Measurements from ENCODE around the gene CASR. TPM values are rescaled to one million over a fixed set of nuclear protein-coding genes. Genes with fewer than 3 reads are reported as not detected.

CASR gene
- total RNA-seq, 1 donor: not detected

DNA sequence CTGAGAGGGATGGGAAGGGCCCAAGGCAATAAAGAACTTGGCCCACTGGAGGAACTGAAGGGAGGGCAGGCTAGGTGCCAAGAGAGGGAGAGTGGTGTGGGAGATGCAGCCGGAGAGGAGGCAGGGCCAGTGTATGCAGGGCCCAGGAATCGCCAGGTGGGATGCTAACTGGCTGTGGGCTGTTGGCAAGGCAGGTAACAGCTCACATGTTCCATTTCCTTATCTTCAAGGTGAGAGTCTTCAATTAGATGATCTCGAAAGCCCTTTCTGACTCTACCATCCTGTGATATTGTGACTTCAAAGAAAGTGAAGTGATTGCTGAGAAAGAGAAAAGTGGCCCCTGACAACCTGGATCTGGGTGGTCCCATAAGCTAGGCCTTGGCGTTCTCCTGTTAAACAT lies 49.0 kb downstream of the CASR start:
- no peak overlapping the region for H3K4me2 ChIP-seq (ENCODE audit: insufficient read depth, low read length)
- H3K9me3 ChIP-seq (ENCODE audit: low read depth, low read length): no peaks in the 10 kb centered on the region
- no peak for DNase-seq (ENCODE audit: insufficient read length, low spot score, missing footprints)
- no peaks in the 10 kb centered on the region for H4K20me1 ChIP-seq (ENCODE audit: insufficient read depth, low read length)
- TF ChIP-seq, protein P1, sequence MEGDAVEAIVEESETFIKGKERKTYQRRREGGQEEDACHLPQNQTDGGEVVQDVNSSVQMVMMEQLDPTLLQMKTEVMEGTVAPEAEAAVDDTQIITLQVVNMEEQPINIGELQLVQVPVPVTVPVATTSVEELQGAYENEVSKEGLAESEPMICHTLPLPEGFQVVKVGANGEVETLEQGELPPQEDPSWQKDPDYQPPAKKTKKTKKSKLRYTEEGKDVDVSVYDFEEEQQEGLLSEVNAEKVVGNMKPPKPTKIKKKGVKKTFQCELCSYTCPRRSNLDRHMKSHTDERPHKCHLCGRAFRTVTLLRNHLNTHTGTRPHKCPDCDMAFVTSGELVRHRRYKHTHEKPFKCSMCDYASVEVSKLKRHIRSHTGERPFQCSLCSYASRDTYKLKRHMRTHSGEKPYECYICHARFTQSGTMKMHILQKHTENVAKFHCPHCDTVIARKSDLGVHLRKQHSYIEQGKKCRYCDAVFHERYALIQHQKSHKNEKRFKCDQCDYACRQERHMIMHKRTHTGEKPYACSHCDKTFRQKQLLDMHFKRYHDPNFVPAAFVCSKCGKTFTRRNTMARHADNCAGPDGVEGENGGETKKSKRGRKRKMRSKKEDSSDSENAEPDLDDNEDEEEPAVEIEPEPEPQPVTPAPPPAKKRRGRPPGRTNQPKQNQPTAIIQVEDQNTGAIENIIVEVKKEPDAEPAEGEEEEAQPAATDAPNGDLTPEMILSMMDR (IDR thresholded peaks at IDR 0.05; ENCODE audit: extremely low read depth, low read depth, low read length): no peak
- H3K27me3 ChIP-seq (ENCODE audit: insufficient read depth, low read length): peaks cover 8% of the 10 kb centered on the region
- H3K36me3 ChIP-seq (ENCODE audit: insufficient read depth, low read length): no peaks in the 10 kb centered on the region
- H3K4me1 ChIP-seq (ENCODE audit: insufficient read depth, low read length): no peaks in the 10 kb centered on the region
- no peak overlapping the region for H3K4me3 ChIP-seq (ENCODE audit: insufficient read depth, low read length)
- no peak overlapping the region for H3K27ac ChIP-seq (ENCODE audit: low read depth, low read length)
- no peak overlapping the region for H2AFZ ChIP-seq (ENCODE audit: low read length)
- no peaks in the 10 kb centered on the region for H3K79me2 ChIP-seq (ENCODE audit: insufficient read depth, low read length)

- Histone ChIP-seq H3K4me1 (ENCODE audit: insufficient read depth, low read length) (no peaks in the 10 kb centered on the region), H3K4me3 (ENCODE audit: insufficient read depth, low read length) (no peak overlapping the region), H2AFZ (ENCODE audit: low read length) (no peak overlapping the region), H3K36me3 (ENCODE audit: insufficient read depth, low read length) (no peaks in the 10 kb centered on the region), H3K79me2 (ENCODE audit: insufficient read depth, low read length) (no peaks in the 10 kb centered on the region), H3K27me3 (ENCODE audit: insufficient read depth, low read length) (peaks cover 8% of the 10 kb centered on the region), H4K20me1 (ENCODE audit: insufficient read depth, low read length) (no peaks in the 10 kb centered on the region), H3K4me2 (ENCODE audit: insufficient read depth, low read length) (no peak overlapping the region), H3K9me3 (ENCODE audit: low read depth, low read length) (no peaks in the 10 kb centered on the region), H3K27ac (ENCODE audit: low read depth, low read length) (no peak overlapping the region)
- TF ChIP-seq, protein P1 (IDR thresholded peaks at IDR 0.05; ENCODE audit: extremely low read depth, low read depth, low read length): no peak
- DNase-seq (ENCODE audit: insufficient read length, low spot score, missing footprints): no peak
Measured at GRCh38 chr3:122233101-122233952, 49.9 kb downstream of the CASR start.

DNA sequence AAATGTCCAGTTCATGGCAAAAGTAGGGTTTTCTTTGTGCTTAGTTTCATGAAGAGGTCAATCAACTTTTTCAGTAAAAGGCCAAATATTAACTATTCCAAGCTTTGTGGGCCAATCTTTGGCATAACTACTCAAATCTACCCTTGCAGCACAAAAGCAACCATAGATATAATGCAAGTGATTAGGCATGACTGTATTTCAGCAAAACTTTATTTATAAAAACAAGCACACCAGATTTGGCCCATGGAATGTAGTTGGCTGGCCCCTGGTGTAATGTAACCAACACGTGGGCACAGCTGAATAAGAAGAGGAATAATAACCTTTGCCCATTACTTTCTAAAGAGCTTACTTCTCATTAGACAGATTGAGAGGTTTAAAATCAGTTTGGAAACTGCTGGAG lies 50.6 kb downstream of the CASR start:
- Histone ChIP-seq H4K20me1 (ENCODE audit: insufficient read depth, low read length) (no peaks in the 10 kb centered on the region), H3K36me3 (ENCODE audit: insufficient read depth, low read length) (no peaks in the 10 kb centered on the region), H3K4me3 (ENCODE audit: insufficient read depth, low read length) (no peak overlapping the region), H3K79me2 (ENCODE audit: insufficient read depth, low read length) (no peaks in the 10 kb centered on the region), H2AFZ (ENCODE audit: low read length) (no peak overlapping the region), H3K4me2 (ENCODE audit: insufficient read depth, low read length) (no peak overlapping the region), H3K27ac (ENCODE audit: low read depth, low read length) (no peak overlapping the region), H3K4me1 (ENCODE audit: insufficient read depth, low read length) (no peaks in the 10 kb centered on the region), H3K9me3 (ENCODE audit: low read depth, low read length) (no peaks in the 10 kb centered on the region), H3K27me3 (ENCODE audit: insufficient read depth, low read length) (peaks cover 10% of the 10 kb centered on the region)
- TF ChIP-seq, protein P1 (IDR thresholded peaks at IDR 0.05; ENCODE audit: extremely low read depth, low read depth, low read length): no peak
- DNase-seq (ENCODE audit: insufficient read length, low spot score, missing footprints): no peak

DNA sequence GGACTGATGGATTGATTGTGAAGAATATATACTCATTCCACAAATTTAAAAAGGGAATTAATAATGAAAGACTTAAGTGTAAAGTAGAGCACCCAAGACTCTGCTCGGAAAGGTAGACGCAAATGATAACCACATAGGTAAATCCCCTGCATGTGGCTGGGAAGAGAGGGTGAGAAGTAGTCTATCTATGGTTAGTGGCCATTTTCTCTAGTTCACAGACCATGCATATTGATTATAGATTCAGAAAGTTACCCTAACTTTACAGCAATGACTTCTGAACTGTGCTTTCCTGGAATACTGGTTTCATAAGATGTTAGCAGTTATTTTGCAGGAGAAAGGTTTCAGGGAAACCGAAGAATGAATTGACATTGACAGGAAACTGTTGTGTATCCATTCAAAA lies 51.7 kb downstream of the CASR start:
- Histone ChIP-seq H3K36me3 (ENCODE audit: insufficient read depth, low read length) (no peaks in the 10 kb centered on the region), H3K4me2 (ENCODE audit: insufficient read depth, low read length) (no peak overlapping the region), H3K4me1 (ENCODE audit: insufficient read depth, low read length) (no peaks in the 10 kb centered on the region), H3K27me3 (ENCODE audit: insufficient read depth, low read length) (peaks cover 12% of the 10 kb centered on the region), H2AFZ (ENCODE audit: low read length) (no peak overlapping the region), H3K27ac (ENCODE audit: low read depth, low read length) (no peak overlapping the region), H3K9me3 (ENCODE audit: low read depth, low read length) (no peaks in the 10 kb centered on the region), H4K20me1 (ENCODE audit: insufficient read depth, low read length) (no peaks in the 10 kb centered on the region), H3K4me3 (ENCODE audit: insufficient read depth, low read length) (no peak overlapping the region), H3K79me2 (ENCODE audit: insufficient read depth, low read length) (no peaks in the 10 kb centered on the region)
- DNase-seq (ENCODE audit: insufficient read length, low spot score, missing footprints): no peak
- TF ChIP-seq, protein P1 (IDR thresholded peaks at IDR 0.05; ENCODE audit: extremely low read depth, low read depth, low read length): no peak
